Measurements from ENCODE around the gene TMIE. TPM values are rescaled to one million over a fixed set of nuclear protein-coding genes. Genes with fewer than 3 reads are reported as not detected.

Gene TMIE
- total RNA-seq, 4 donors from 2014 or later = 0.59 to 0.78 (median 0.72) TPM; not detected in 1

GRCh38 chr3:46705022-46705530, 3.9 kb downstream of the TMIE start:
- Histone ChIP-seq H3K4me3 (no peak overlapping the region), H3K27me3 (peaks cover 18% of the 10 kb centered on the region), H3K36me3 (no peaks in the 10 kb centered on the region), H3K27ac (no peak overlapping the region), H3K4me1 (peaks cover 33% of the 10 kb centered on the region), H3K9me3 (no peaks in the 10 kb centered on the region)
- WGBS = no CpG with 5 or more reads among the region's 4 CpGs
- TF ChIP-seq POLR2AphosphoS5 (IDR thresholded peaks at IDR 0.05) = no peak
- peak; percentile 94 to 96 for TF ChIP-seq CTCF (IDR thresholded peaks at IDR 0.05)
- peak; percentile 87 to 89 for DNase-seq (ENCODE audit: low spot score in 2 of 2)

- no peak overlapping the region for H3K27ac ChIP-seq
- TF ChIP-seq POLR2AphosphoS5 (IDR thresholded peaks at IDR 0.05) = no peak
- no peak for TF ChIP-seq EP300 (IDR thresholded peaks at IDR 0.05)
- no peak for TF ChIP-seq POLR2A (IDR thresholded peaks at IDR 0.05)
- TF ChIP-seq CTCF (IDR thresholded peaks at IDR 0.05) = no peak
- H3K4me1 ChIP-seq = peaks cover 24% of the 10 kb centered on the region
- H3K4me3 ChIP-seq = no peak overlapping the region
- no peaks in the 10 kb centered on the region for H3K36me3 ChIP-seq
- WGBS = 82% methylated on average over 8 of the region's 19 CpGs
- no peaks in the 10 kb centered on the region for H3K9me3 ChIP-seq
- peaks cover 15% of the 10 kb centered on the region for H3K27me3 ChIP-seq
- peak in 1 of 2 donors; percentile 50 for DNase-seq (ENCODE audit: low spot score in 2 of 2)
Observed at GRCh38 chr3:46705751-46706552, 4.8 kb downstream of the TMIE start.

- Histone ChIP-seq H3K36me3 (no peaks in the 10 kb centered on the region), H3K27me3 (peaks cover 5% of the 10 kb centered on the region), H3K27ac (no peak overlapping the region), H3K9me3 (no peaks in the 10 kb centered on the region), H3K4me3 (no peak overlapping the region), H3K4me1 (peaks cover 16% of the 10 kb centered on the region)
- TF ChIP-seq POLR2AphosphoS5 (IDR thresholded peaks at IDR 0.05) = no peak
- WGBS = 59% methylated on average over 10 of the region's 13 CpGs
- DNase-seq (ENCODE audit: low spot score in 2 of 2) = peak; percentile 44 to 70
Observed at GRCh38 chr3:46706771-46707582, 5.8 kb downstream of the TMIE start.

- peak; percentile 25 to 75 for DNase-seq (ENCODE audit: low spot score in 2 of 2)
- H3K9me3 ChIP-seq = no peaks in the 10 kb centered on the region
- H3K4me1 ChIP-seq = peaks cover 16% of the 10 kb centered on the region
- TF ChIP-seq EP300 (IDR thresholded peaks at IDR 0.05) = no peak
- no peak for TF ChIP-seq POLR2AphosphoS5 (IDR thresholded peaks at IDR 0.05)
- H3K4me3 ChIP-seq = no peak overlapping the region
- WGBS = 93% methylated on average over 5 of the region's 7 CpGs
- H3K27ac ChIP-seq = no peak overlapping the region
- H3K36me3 ChIP-seq = no peaks in the 10 kb centered on the region
- H3K27me3 ChIP-seq = no peaks in the 10 kb centered on the region
Observed at GRCh38 chr3:46707601-46708011, 6.4 kb downstream of the TMIE start.

- no peak overlapping the region for H3K4me3 ChIP-seq
- no CpG with 5 or more reads among the region's 11 CpGs for WGBS
- H3K4me1 ChIP-seq = peaks cover 16% of the 10 kb centered on the region
- no peaks in the 10 kb centered on the region for H3K27me3 ChIP-seq
- H3K27ac ChIP-seq = no peak overlapping the region
- TF ChIP-seq POLR2AphosphoS5 (IDR thresholded peaks at IDR 0.05) = no peak
- TF ChIP-seq CTCF (IDR thresholded peaks at IDR 0.05) = no peak
- no peak for TF ChIP-seq EP300 (IDR thresholded peaks at IDR 0.05)
- no peak for TF ChIP-seq POLR2A (IDR thresholded peaks at IDR 0.05)
- no peaks in the 10 kb centered on the region for H3K36me3 ChIP-seq
- H3K9me3 ChIP-seq = no peaks in the 10 kb centered on the region
- DNase-seq (ENCODE audit: low spot score in 2 of 2) = peak; percentile 49 to 57
Observed at GRCh38 chr3:46708401-46709156, 7.4 kb downstream of the TMIE start.

All from suprapubic skin (tissue), 4 donors.